CD4-positive, alpha-beta T cell treated with Interleukin-15 for 1 hour (primary cell): ENCODE results near the gene TSPAN4.

Source experiments
- DNase-seq: peaks from one replicate; pipeline ENCODE4 v3.0.0-alpha.2; 2020

Gene TSPAN4

DNA sequence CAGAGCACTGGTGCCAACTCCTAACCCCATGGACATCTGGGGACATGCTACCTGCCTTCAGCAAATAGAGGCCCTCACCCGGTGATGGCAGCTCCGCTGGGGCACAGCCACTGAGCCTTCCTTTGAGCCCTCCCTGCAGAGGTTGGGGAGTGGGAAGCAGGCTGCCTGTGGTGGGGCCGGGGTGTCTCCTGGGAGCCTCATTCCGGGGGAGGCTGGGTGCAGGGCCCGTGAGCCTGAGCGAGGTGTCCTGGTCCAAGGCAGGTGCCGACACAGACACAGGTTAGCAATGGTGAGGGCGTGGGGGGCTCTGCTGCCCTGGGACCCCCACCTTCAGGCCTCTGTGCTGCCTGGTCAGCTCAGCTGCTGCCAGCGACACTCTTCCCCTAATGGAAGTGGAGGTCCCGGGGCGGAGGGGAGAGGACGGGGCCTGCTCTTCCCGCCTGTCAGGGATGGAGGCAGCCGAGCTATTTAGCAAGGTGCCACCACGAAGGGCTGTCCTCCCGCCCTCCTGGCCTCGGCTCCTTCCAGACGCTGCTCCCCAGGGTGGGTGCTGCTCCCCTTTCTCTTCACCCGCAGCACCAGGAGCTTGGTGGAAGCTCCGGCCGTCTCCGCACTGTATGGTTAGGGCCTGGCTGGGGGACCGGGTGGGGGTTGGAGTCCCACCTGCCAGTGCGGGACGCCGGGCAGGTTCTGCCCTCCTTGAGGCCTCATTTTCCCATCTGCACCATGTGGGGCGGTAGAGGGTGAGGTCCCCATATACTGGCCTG lies 11.2 kb downstream of the TSPAN4 start:
- no peak for DNase-seq

DNA sequence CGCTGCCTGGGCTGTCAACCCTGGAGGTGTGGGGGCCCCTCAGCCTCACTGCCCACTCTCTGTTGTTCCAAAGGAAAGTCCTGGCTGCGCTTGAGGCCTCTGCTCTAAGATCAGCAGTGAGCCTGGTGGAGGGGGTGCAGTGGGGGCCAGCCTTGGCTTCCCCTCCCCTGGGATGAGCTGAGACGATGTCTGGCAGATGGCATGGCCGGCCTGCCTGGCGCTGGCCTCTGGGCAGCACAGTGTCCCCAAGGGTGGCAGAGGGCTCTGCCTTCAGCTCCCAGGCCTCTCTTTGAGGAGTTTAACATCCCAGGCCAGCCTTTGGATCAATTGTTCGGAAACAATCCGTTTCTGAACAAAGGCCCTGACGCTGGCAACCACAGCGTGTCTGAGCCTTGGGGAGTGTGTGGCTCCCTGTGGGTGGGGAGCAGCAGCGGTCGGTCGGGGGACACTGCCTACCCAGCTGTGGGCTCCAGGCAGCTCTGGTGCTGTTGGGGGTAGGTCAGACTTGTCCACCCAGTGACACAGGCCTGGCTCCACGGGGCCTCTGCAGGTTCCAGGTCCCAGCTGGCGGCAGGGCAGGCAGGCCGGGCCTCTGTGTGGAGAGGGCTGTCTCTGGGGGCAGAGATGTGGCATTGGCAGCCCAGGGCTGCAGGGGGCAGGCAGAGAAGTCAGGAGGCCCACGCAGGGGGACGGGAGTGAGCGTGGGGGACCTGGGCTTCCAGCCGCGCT lies 12.1 kb downstream of the TSPAN4 start:
- no peak for DNase-seq

- DNase-seq, result no peak
Measured at GRCh38 chr11:855330-855674, 12.7 kb downstream of the TSPAN4 start.

DNA sequence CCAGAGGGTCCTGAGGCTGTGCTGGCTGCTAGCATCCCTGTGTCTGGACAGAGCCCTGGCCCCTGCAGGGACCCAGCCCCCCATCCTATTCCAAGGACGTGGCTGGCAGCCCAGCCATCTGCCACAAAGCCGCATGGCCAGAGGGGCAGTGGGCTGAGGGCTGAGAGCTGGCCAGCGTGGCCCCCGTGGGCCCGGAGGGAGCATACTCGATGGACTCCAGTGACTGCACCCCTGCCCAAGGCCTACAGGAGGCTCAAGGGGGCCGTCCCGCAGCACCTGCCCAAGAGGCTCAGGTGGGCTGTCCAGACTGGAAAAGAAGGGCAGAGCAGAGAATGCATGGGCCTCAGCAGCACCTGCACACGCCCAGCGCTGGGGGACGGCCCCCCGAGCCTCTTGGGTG lies 13.1 kb downstream of the TSPAN4 start:
- DNase-seq, result no peak

DNA sequence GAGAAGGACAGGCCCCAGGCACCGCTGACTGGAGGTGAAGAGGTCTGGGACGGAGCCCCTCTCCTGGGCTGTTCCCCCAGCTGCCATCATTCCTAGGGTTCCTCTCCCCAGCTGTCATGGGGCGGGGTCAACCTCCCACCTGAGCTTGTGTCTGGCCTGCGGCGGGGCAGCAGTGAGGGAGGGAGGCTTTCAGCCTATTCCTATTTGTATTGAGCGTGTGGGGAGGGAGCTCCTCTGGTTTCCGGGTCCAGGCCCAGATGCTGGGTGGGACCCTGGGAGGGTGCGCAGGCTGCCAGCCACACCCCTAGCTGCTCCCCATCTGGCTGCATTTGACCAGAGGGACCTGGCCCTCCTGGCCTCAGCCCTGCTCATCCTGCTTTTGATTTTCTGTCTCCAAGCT lies 13.7 kb downstream of the TSPAN4 start:
- DNase-seq, result no peak

DNA sequence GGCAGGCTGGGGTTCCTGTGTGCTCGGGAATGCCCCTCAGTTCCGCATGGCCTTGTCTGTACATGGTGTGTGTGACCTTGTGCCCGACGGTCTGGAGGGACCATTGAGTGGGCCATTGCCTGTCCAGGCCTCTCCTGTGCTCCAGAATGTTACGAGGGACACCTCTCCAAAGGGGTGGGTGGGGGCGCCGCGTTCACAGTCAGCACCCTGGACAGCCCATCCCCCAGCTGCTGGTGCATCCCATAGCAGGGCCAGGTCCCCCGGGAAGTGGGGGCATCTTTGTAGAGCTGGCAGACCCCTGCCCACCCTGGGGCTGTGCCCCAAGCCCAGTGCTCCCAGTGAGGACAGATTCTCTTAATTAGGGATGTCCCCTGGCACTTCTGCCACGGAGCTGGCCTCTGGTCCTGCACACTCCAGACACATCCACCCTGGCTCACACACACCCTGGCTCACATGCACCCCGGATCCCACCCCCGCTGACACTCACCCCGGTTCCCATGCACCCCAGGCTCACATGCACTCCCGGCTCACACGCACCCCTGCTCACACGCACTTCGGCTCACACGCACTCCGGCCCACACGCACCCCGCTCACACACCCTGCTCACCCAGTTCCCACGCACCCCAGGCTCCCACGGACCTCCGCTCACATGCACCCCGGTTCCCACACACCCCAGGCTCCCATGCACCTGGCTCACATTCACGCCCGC lies 15.6 kb downstream of the TSPAN4 start:
- no peak for DNase-seq

- DNase-seq, result no peak
Measured at GRCh38 chr11:858762-859339, 16.2 kb downstream of the TSPAN4 start.

DNA sequence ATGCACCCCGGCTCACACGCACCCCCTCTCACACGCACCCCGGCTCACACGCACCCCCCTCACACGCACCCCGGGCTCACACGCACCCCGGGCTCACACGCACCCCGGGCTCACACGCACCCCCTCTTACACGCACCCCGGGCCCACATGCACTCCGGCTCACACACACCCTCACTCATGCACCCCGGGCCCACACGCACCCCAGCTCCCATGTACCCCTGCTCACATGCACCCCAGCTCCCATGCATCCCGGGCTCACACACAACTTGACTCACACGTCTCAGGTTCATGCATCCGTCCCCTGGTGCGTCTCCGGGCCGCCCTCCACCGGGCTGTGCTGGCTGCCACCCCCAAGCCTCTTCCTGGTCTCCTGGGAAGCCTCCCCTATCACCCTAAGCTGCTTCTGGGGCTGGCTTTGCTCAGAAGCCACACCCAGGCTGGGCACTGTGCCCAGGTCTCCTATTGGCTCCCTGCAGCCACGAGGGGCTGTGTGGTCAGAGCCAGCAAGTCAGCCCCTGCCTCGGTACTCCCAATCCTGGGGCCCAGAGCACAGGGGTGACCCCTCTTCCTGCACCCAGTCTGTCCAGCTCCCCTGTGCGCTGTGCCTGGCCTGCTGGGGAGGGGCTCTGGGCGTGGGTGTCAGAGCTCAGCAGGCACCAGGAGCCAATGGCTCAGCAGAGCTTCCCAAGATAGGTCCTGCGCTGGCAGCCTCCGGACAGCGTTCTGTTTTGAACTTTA lies 16.9 kb downstream of the TSPAN4 start:
- DNase-seq, result no peak

DNA sequence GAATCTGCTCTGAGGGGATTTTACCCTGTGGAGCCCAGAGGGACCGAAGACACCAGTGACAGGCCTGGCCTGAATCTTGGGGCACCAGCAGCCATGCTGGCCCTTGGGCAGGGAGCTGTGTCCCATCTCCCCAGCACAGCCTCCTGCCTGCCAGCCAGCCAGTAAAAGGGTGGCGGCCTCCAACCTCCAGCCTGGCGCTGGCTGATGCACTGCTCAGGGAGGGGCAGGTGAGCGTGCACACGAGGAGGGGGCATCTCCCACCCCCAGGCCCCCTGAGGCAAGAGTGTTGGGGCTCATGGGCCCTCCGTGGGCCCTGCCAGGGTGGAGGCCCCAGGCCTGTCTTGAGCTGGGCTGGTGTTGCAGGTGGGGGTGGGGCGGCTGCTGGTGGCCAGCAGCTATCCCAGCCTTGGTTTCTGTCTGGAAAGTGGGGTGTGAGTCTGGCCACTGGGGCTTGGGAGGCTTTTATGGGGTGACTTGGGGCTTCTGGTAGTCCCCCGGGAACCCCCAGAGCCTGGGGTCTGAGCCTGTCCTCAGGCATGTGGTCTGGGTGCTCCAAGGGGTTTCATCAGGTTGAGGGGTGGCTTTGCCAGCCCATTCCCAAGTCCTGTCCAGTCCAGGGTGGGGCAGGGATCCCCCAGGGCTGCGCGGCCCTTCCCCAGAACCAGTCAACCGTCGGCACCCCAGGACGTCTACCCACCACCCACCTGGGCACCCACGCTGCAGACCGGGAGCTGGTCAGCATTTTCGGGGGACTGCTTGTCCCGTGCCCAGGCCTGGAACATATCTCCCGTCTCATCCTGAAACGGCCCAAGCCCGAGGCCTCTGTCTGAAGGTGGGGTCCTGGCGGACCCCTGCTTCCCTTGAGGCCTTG lies 17.8 kb downstream of the TSPAN4 start:
- DNase-seq, result no peak

GRCh38 chr11:861105-861479 lies 18.4 kb downstream of the TSPAN4 start:
- no peak for DNase-seq

DNA sequence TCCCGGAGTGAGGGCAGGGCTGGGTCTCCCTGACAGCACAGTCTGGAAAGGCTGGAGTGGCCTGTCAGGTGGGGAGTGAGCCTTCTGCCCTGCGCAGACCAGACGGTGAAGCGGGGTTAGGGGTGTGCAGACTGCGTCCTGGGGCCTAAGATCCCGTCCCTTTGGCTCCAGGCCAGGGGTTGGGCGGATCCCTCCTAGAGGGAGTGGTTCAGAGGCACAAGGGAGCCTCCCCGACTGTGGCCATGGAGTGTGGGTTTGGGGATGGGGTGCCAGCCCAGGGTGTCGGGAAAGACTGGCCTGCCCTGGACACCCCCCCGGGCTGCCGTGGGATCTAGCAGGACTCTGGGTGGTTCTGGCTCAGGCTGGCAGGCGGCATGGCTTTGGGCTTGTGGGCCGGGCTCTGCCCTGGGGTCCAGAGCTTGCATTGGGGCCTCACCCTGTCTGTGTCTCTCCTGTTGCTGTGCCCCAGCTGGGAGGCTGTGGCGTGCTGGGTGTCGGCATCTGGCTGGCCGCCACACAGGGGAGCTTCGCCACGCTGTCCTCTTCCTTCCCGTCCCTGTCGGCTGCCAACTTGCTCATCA lies 19.5 kb downstream of the TSPAN4 start:
- DNase-seq, result no peak

DNA sequence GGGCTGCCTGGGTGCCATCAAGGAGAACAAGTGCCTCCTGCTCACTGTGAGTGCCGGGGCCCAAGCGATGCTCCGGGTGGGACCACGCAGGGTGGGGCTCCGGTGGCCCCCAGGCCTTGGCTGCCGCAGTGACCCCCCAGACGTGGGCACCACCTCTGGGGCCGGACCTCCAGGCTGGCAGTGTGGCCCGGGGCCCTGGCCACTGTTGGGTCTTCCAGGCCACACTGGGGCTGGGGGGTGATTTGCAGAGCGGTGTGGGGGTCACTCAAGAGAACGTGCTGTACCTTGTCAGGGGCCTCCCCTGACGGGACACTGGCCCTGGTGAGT lies 20.0 kb downstream of the TSPAN4 start:
- no peak for DNase-seq

DNA sequence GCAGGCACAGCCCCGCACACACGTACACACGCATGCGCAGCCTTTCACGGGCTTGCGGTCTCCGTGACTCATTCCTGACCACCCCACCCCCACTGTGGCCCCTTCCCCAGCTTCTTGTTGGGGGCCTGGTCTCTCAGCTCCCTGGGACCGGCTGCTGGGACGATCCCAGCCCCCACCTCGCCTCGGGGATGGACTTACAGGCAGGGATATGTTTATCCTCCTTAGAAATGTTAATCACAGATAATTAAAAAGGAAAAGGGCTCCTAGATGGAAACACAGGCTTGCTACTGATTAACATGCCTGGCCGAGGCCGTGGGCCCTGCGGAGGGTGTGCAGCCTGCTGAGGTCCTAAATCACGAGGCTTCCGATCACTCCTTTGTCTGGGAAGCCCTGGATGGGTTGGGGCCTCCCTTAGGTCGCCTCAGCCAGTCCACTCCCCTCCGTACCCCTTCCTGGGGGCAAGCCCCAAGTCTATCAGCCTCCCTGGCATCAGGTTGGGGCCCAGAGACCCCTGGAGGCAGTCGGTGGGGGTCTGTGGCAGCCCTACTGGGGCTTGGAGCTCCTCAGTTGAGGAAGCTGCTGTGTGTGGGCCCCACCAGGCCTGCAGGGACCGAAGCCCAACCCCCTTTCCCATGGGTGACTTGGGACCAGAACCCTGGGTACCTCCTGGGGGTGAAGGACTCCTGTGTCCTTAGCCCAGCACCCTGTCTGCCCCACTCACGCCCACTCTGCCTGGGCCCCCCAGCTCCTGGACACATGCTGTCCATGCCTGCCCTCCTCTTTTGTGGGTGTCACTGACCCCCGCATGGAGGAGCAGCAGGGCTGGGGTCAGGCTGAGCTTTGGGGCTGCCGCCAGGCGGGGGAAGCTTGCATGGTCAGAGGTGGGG lies 20.6 kb downstream of the TSPAN4 start:
- DNase-seq, result no peak

DNA sequence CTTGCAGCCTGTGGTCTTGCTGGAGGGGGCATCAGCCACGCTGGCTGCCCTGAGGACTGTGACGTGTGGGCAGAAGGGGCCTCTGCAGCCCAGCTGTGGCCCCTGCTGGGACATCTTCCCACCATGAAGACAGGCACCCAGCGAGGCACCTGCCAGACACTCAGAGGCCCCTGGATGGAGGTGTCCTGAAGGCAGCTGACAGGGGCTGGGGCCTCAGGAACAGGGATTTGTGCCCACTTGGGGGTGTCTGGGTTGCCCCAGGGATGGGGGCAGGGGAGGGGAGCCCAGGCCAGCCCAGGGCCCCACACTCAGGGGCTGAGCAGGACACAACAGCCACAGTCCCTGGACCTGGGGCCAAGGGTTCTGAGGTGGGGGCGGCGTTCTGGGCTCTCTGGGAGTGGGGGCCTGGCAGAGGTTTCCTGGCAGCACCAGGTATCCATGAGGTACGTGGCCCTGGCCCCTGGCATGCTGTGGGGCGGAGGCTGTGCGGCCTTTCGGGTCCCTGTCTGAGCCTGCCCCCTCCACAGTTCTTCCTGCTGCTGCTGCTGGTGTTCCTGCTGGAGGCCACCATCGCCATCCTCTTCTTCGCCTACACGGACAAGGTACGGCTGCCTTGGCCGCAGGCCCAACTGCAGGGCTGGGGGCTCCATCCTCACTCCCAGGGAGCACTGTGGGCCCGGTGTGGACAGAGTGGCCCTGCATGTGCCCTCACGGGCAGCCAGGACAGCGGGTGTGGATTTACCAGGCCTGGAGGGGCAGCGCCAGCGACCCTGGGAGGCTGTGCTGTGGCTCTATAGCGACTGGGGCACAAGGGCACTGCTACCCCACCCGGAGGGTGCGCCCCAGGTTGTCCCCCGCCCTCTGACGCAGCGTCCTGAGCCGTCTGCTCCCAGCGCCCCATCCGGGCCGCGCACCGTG lies 21.5 kb downstream of the TSPAN4 start:
- DNase-seq, result no peak

- DNase-seq, result no peak
Measured at GRCh38 chr11:864898-865297, 22.2 kb downstream of the TSPAN4 start.

DNA sequence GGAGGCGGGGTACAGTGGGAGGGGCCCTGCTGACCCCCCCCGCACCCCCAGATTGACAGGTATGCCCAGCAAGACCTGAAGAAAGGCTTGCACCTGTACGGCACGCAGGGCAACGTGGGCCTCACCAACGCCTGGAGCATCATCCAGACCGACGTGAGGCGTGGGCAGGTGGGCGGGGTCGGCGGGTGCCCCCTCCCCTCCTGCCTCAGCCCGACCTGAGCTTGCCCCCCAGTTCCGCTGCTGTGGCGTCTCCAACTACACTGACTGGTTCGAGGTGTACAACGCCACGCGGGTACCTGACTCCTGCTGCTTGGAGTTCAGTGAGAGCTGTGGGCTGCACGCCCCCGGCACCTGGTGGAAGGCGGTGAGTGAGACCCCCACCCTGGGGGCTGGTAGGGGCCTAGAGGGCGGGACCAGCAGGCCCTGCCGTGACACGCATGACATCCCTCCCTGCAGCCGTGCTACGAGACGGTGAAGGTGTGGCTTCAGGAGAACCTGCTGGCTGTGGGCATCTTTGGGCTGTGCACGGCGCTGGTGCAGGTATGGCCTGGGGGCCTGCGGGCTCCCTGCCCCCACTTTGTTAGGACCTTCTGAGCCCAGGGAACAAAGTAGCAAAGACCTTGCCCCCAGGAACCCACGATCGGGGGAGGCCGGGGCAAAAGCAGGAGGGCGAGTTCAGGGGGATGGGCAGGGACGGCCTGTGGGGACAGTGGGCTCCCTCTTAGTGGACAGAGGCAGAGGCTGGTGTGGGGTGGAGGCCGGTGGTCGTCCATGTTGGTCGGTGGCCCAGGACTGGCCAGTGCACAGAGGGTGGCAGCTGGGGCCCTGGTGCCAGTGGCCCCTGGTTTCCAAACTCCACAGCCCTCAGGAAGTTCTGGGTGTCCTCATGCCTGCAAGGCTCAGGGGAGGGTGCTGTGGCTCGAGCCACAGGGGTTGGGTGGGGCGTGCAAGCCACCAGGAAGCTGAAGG lies 23.1 kb downstream of the TSPAN4 start:
- no peak for DNase-seq

DNA sequence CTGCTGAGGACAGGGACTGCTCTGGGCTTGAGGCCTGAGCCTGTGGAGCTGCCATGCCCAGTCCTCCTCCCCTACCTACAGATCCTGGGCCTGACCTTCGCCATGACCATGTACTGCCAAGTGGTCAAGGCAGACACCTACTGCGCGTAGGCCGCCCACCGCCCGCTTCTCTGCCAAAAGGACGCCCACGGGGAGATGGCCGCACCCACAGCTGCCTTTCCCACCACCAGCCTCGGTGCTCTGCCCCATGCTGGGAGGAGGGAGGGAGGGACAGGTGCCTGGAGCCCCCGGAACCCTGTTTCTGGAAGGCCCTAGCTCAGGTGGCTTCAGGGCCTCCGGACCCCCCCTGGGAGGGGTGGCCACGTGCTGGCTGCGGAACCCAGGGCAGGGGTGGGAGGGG lies 23.8 kb downstream of the TSPAN4 start:
- no peak for DNase-seq

DNA sequence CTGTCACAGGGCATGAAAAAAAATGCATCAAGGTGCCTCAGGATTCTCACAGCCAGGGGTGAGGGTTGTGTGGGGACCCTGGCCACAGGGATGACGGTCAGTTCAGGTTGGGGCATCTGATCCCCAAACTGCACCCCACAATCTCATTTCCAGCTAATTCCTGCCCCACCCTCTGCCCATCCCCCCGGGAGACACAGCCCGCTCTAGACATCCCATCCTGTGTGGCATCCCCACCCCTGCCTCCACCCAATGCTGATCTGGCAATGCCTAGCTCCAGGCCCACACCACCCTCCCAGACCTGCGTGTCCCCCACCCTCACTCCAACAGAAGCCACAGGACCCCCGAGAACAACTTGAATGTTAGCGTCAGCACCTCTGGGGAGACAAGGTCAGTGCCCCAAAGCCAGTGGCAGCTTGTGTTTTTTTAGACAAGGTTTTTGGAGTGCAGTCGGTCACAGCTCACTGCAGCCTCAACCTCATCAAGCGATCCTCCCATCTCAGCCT lies 25.3 kb downstream of the TSPAN4 start:
- DNase-seq, result no peak
